Stimulated activated CD8-positive, alpha-beta memory T cell treated with anti-CD3 and anti-CD28 coated beads, Interleukin-2, amount 100 ng/mL, for 1 hour (primary cell): ENCODE measurements around the gene POLH.
"Not testable (repeated sequence)": the region's sequence is repeated elsewhere in the genome, so short reads cannot be mapped to it uniquely, and the experiment has no call there.

Experiments
- DNase-seq, 2 donors: peaks; one replicate each; pipeline ENCODE4 v3.0.0-alpha.2; 2020; ENCODE audit warnings: low read depth in 2 of 2

Gene POLH

DNA sequence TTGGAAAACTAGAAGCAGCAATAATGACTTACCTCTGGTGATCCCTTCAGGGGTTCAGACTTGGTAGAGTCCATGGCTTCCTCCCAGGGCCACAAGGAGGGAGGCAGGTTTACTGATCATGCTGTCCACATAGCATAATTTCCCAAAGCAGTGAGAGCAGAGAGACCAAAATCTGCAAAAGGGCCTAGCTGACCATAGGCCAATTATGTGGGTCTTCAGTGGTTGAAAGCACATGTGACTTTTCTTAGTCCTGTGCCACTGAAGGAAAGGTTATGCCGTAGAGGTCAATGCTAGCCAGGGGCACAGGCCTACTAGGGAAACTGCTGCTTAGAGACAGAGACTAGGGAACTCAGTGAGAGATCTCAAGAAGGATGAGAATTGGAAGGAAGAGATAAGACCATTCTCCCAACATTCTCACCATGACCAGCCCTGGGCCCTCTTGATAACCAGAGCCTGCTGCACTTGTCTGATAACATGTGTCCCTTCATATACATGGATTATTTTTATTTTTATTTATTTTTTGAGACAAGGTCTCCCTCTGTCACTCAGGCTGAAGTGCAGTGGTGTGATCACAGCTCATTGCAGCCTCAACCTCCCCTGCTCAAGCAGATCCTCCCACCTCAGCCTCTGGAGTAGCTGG lies 55.1 kb downstream of the POLH start:
- DNase-seq = no peak

DNA sequence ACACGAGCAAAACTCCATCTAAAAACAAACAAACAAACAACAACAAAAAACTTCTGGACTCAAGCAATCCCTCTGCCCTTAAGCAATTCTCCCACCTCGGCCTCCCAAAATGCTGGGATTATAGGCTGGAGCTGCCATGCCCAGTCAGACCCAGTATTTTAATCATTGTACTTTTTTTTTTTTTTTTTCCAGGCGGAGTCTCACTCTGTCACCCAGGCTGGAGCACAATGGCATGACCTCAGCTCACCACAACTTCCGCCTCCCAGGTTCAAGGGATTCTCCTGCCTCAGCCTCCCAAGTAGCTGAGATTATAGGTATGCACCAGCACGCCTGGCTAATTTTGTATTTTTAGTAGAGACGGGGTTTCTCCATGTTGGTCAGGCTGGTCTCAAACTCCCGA lies 57.0 kb downstream of the POLH start:
- DNase-seq = not testable (repeated sequence)

DNA sequence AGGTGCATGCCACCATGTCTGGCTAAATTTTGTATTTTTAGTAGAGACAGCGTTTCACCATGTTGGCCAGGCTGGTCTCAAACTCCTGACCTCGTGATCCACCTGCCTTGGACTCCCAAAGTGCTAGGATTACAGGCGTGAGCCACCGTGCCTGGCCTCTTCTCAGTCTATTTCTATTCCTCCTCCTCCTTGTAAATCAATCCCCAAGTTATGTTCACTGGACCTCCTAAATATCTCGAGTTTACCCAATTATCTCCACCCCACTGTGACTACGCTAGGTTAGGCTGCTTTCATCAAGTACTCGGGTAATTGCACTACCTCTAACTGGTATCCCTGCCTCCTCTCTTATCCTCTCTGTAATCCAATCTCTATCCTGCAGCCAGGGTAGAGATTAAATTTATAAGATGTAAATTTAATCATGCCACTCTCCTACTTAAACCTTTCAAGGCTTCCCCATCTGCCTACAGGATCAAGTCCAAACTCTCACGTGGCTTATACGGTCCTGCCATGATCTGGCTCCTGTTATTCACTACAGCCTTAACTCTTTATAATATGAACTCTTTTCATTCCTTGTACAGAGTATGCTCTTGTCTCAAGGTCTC lies 58.8 kb downstream of the POLH start:
- no peak for DNase-seq

DNA sequence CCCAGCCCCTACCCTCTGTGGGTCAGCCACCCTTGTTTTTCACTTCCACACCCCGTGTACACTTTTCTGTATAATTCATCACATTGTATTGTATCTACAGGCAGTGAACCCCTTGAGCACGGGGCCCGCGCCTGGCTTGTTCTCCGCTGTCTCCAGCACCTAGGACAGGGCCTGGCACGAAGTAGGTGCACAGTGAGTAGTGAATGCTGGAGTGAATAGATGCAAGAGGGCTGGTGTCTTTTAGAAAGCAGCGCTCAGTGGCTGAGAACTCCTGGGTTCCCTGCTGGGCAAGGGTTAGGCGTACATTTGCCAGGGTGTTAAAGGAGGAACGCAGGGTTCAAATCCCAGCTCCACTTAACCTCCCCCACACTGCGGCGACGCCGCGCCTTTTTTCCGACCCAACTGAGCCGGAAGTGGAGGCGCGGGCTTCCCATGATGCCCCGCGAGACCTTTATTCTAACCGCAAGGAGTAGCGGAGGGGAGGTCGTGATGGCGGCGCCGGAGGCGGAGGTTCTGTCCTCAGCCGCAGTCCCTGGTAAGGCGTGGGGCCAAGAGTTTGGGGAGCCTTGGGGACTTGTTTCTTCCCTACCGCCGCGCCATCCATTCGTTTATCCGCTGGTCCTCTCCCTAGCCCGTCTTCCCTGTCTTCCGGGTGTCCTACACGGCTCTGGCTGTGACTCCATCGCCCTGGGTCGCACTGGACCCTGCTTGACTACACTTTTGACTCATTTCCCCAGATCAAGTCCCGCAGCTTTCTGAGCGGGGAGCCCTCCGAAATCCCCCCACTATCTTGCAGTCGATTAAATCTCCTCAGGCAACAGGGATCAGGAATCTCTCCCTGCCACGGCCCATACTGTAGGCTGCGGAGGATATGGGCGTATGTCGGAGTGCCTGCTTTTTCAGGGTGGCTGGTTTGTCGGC lies 59.7 kb downstream of the POLH start, which contains the start of gene MAD2L1BP:
Gene MAD2L1BP, plus strand, starts transcription at position 454 of the 921 bp plus-strand sequence. Its CDS starts 36 bp downstream, at position 490.
- peak; percentile 71 to 76 for DNase-seq

DNA sequence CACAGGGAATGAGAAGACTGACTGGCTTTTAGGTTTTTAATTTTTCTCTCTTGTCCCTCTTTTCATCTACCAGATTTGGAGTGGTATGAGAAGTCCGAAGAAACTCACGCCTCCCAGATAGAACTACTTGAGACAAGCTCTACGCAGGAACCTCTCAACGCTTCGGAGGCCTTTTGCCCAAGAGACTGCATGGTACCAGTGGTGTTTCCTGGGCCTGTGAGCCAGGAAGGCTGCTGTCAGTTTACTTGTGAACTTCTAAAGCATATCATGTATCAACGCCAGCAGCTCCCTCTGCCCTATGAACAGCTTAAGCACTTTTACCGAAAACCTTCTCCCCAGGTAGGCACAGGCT lies 60.3 kb downstream of the POLH start:
- no peak for DNase-seq

DNA sequence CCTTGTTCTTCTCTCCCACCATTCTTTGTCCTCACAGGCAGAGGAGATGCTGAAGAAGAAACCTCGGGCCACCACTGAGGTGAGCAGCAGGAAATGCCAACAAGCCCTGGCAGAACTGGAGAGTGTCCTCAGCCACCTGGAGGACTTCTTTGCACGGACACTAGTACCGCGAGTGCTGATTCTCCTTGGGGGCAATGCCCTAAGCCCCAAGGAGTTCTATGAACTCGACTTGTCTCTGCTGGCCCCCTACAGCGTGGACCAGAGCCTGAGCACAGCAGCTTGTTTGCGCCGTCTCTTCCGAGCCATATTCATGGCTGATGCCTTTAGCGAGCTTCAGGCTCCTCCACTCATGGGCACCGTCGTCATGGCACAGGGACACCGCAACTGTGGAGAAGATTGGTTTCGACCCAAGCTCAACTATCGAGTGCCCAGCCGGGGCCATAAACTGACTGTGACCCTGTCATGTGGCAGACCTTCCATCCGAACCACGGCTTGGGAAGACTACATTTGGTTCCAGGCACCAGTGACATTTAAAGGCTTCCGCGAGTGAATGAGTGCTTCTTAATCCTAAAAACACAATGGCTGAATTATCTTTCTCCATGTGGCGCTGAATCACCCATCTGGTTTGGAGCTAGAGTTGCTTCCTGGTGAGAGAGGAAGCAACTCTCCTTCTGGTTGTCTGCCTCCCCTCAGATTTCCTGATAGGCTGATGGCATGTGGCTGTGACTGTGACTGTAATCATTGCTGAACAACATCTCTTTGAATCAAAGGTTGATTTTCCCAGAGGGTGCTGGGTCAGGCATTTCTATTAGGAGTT lies 64.2 kb downstream of the POLH start:
- DNase-seq = no peak

DNA sequence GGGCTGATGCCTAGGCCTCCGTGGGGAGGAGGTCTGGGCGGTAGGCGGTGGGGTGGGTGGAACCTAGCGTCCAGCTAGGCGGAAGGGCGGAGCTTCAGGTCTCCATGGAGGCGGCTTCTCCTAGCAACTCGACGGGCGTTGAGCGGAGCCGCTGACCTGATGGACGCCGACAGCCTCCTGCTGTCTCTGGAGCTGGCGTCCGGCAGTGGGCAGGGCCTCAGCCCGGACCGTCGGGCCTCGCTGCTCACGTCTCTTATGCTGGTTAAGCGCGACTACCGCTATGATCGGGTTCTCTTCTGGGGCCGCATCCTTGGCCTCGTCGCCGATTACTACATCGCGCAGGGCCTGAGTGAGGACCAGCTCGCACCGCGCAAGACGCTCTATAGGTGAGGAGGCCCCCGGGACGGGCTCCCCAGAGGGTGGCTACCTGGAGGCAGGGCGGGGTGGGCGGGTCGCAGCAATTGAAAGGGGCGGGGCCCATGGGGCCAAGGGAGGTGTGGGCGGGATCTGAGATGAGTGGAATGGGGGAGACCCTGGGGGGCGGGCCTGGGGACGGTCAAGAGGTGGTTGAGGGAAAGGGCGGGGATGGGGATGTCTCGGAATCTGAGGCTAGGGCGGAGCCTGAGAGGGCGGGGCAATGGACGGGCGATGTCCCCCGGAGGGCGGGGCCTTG lies 69.1 kb downstream of the POLH start, which contains the start of gene RSPH9:
Gene RSPH9, plus strand, starts transcription at position 97 of the 673 bp plus-strand sequence. Its CDS starts 63 bp downstream, at position 160.
- DNase-seq = no peak

DNA sequence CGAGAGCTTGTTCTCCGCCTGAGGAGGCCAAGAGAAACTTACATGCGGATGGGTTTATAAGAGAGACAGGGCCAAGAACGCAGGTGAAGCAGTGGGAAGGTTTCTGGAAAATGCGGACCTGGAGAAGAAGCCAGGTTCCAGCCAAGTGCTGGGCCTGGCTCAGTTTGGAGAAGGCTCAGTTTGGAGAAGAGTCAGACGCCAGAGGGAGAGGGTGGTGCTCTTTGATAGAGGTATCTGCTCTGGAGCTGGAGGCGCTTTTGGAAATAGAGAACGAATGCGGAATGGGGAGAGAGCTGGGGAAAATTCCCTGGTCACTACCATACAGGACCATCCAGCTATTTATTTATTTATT lies 69.6 kb downstream of the POLH start:
- DNase-seq = no peak

DNA sequence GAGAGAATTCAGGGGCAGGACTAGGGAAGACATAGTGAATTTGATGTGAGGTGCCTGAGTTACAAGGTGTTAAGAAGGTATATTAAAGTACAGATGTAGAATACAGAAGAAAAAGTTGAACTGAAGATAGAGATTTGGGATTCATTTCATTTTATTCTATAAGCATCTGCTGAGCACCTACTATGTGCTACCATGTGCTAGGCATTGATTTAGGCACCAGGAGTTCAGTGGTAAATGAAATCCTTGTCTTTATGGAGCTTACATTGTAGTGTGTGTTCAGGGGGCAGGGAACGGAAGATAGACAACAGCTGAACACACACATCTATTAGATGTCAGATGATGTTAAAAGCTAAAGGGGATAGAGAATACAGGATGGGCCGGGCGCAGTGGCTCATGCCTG lies 71.6 kb downstream of the POLH start:
- DNase-seq = no peak

DNA sequence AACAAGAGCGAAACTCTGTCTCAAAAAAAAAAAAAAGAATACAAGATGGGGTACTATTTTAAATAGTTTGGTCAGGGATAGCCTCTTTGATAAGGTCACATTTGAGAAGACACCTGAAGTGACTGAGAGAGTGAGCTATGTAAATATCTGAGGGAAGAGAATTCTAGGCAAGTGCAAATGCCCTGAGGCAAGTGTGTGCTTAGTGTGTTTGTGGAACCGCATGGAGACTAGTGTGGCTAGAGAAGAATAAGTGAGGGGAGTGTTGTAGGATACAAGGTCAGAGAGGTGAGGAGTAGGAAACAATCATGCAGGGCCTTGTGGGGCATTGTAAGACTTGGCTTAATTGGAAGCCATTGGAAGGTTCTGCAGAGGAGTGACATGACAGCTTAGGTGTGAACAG lies 72.3 kb downstream of the POLH start:
- DNase-seq = no peak

DNA sequence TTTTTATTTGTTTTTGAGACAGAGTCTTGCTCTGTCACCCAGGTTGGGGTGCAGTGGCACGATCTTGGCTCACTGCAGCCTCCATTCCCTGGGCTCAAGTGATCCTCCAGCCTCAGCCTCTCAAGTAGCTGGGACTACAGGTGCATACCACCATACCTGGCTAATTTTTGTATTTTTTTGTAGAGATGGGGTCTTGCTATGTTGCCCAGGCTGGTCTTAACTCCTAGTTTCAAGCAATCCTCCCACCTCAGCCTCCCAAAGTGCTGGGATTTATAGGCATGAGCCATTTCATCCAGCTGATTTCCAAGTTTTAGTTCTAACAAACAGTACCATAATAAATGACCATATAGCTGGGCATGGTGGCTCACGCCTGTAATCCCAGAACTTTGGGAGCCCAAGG lies 76.8 kb downstream of the POLH start:
- not testable (repeated sequence) for DNase-seq

DNA sequence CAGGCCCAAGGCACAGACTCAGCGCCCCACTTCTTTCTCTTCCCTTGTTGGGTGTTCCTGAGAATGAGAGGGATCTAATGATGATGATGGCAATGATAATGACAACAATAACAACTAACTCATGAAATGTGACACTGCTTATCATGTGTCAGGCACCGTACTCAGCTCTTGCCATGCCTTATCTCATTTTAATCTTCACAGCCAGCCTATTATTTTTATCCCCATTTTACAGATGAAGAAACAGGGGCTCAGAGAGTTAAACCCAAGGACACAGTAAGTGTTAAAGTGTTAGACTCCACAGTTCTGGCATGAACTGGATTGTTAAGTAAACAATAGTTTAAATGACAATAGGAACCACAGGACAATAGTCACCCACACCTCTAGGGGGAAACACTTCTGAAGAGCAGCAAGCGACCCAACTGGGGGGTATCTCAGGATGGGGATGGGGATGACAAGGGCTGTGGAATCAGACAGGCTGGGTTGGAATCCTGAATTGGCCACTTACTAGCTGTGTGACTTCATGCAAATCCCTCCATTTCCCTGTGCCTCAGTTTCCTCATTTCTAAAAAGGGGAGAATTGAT lies 81.3 kb downstream of the POLH start:
- no peak for DNase-seq

DNA sequence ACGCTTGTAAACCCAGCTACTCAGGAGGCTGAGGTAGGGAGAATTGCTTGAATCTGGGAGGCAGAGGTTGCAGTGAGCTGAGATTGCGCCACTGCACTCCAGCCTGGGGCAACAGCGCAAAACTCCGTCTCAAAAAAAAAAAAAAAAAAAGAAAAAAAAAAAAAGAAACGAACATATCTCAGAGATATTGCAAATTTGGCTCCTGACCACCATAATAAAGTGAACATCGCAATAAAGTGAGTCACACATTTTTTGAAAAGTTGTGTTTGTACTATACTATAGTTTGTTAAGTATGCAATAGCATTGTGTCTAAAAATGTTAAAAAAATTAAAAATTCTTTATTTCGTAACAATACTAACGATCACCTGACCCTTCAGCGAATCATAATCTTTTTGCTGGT lies 82.2 kb downstream of the POLH start:
- no peak for DNase-seq

DNA sequence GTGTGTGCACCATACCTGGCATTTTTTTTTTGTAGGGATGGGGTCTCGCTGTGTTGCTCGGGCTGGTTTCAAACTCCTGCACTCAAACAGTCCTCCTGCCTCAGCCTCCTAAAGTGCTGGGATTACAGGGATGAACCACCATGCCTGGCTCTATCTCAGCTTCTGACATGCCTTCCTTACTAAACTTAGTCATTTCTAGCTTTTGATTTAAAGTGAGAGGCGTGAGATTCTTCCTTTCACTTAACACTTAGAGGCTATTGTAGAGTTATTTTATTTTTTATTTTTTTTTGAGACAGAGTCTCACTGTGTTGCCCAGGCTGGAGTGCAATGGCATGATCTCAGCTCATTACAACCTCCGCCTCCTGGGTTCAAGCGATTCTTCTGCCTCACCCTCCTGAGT lies 87.0 kb downstream of the POLH start:
- not testable (repeated sequence) for DNase-seq
